ENCODE results near the gene SLC4A9.
A peak's percentile ranks its signal among the peaks of the same experiment; 100 is the strongest.

Gene SLC4A9

DNA sequence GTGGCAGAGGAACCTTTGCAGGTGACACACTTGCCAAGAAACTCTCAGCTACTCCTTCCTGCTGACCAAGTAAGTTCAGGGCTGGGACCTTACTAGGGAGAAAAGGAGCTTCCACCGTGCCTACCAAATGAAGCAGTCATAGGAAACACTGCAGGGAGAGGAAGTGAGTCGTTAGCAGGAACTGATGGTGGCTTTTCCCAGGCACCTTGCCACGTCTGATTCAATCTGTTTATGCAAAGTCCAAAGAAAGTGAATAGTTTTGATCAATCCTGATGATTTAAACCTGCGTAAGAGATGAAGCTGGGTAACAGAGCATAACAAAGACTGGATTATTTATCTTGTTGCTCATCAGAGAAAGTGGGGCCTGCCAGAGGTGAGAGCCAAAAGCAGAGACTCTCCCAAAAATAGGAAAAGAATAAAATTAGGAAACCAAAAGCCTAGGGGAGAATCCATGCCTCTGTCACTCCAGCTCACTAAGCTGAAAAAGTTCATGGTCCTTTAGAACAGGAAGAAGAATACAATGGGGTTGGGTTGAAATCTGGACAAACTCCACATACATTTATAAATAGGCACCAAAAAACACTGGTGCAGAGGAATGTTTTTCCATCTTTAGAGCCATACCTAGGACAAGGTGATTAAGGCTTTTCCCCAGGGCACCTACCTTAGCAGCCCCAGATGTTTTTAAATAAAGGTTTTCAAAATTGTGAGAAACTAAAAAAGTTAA is 47.8 kb upstream of the SLC4A9 start:
- no CpG with 5 or more reads among the region's 4 CpGs for WGBS, 2 donors (ENCODE audit: extremely low coverage in 2 of 2, insufficient read length in 2 of 2, insufficient replicate concordance in 1 of 2)
- DNase-seq (ENCODE audit: low spot score) = no peak
- H3K27ac ChIP-seq (replicated peaks; ENCODE audit: low read length) = no peak overlapping the region

DNA sequence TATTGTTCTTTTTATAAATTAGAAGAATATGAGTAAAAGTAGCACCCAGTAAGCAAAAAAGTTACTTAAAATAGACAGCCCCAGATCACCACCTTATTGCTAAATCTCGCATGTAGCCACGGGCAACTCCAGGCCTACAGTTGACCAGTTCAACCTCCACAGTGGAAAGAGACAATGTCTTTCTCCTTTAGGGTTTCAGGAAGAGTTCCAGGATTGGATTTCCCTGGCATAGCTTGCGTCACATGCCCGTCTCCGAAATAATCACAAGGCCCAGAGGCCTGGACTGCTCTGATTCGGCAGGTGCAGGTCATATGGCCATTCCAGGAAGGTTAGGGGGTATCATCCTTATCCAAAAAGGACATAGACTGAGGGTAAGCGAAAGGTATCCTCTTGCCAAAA is 47.2 kb upstream of the SLC4A9 start:
- Histone ChIP-seq H3K4ac (ENCODE audit: low read length) (no peak overlapping the region), H3K23ac (ENCODE audit: low read depth, low read length, poor library complexity) (no peak overlapping the region), H3K18ac (ENCODE audit: low read length) (no peak overlapping the region), H3K14ac (ENCODE audit: low read length) (no peak overlapping the region), H4K91ac (ENCODE audit: low read depth, low read length, poor library complexity) (no peak overlapping the region), H2BK5ac (ENCODE audit: low read length) (no peak overlapping the region), H3K79me1 (ENCODE audit: low read depth, low read length) (no peaks in the 10 kb centered on the region), H3K9ac (ENCODE audit: low read depth, low read length, poor library complexity) (no peak overlapping the region), H2BK120ac (ENCODE audit: low read depth, low read length) (no peak overlapping the region), H2BK15ac (ENCODE audit: low read length) (no peak overlapping the region), H3K9me3 (replicated peaks in 1 of 2; ENCODE audit: control insufficient read depth in 2 of 2, insufficient read depth in 1 of 2, low read depth in 1 of 2, low read length in 2 of 2) (no peaks in the 10 kb centered on the region), H4K8ac (ENCODE audit: low read depth, low read length) (no peak overlapping the region), H2BK12ac (ENCODE audit: low read length) (no peak overlapping the region), H3K27ac (replicated peaks; ENCODE audit: low read length) (no peak overlapping the region), H3K4me3 (ENCODE audit: low read length in 2 of 2) (no peak overlapping the region), H3K27me3 (ENCODE audit: control insufficient read depth in 3 of 3, insufficient read depth in 3 of 3, low read depth in 1 of 3, low read length in 3 of 3) (no peaks in the 10 kb centered on the region), H3K4me2 (ENCODE audit: insufficient read depth, low read length, poor library complexity, severe bottlenecking) (no peak overlapping the region), H2AK5ac (ENCODE audit: low read depth, low read length) (no peak overlapping the region), H3K36me3 (replicated peaks in 1 of 2; ENCODE audit: control insufficient read depth in 2 of 2, insufficient read depth in 2 of 2, low read length in 2 of 2) (no peaks in the 10 kb centered on the region), H2AFZ (ENCODE audit: low read length) (peak overlapping the region; percentile 70), H3K4me1 (ENCODE audit: control insufficient read depth in 2 of 2, insufficient read depth in 1 of 2, low read depth in 1 of 2, low read length in 2 of 2) (peaks cover 1 to 18% of the 10 kb centered on the region in 2 donors)
- WGBS, 2 donors (ENCODE audit: extremely low coverage in 2 of 2, insufficient read length in 2 of 2, insufficient replicate concordance in 1 of 2) = no CpG with 5 or more reads among the region's 7 CpGs
- DNase-seq (ENCODE audit: low spot score) = no peak

More for the DNA sequence above, 47.8 kb upstream of the SLC4A9 start:
- Histone ChIP-seq H3K4me1 (ENCODE audit: control insufficient read depth in 2 of 2, insufficient read depth in 1 of 2, low read depth in 1 of 2, low read length in 2 of 2) (peaks cover 1 to 18% of the 10 kb centered on the region in 2 donors), H3K23ac (ENCODE audit: low read depth, low read length, poor library complexity) (no peak overlapping the region), H3K18ac (ENCODE audit: low read length) (no peak overlapping the region), H3K4ac (ENCODE audit: low read length) (no peak overlapping the region), H3K9me3 (replicated peaks in 1 of 2; ENCODE audit: control insufficient read depth in 2 of 2, insufficient read depth in 1 of 2, low read depth in 1 of 2, low read length in 2 of 2) (no peaks in the 10 kb centered on the region), H2AFZ (ENCODE audit: low read length) (peak overlapping the region; percentile 70), H3K79me1 (ENCODE audit: low read depth, low read length) (no peaks in the 10 kb centered on the region), H3K9ac (ENCODE audit: low read depth, low read length, poor library complexity) (no peak overlapping the region), H2BK120ac (ENCODE audit: low read depth, low read length) (no peak overlapping the region), H2BK5ac (ENCODE audit: low read length) (no peak overlapping the region), H4K8ac (ENCODE audit: low read depth, low read length) (no peak overlapping the region), H3K4me2 (ENCODE audit: insufficient read depth, low read length, poor library complexity, severe bottlenecking) (no peak overlapping the region), H2AK5ac (ENCODE audit: low read depth, low read length) (no peak overlapping the region), H3K36me3 (replicated peaks in 1 of 2; ENCODE audit: control insufficient read depth in 2 of 2, insufficient read depth in 2 of 2, low read length in 2 of 2) (no peaks in the 10 kb centered on the region), H3K27me3 (ENCODE audit: control insufficient read depth in 3 of 3, insufficient read depth in 3 of 3, low read depth in 1 of 3, low read length in 3 of 3) (no peaks in the 10 kb centered on the region), H3K14ac (ENCODE audit: low read length) (no peak overlapping the region), H4K91ac (ENCODE audit: low read depth, low read length, poor library complexity) (no peak overlapping the region), H2BK12ac (ENCODE audit: low read length) (no peak overlapping the region), H2BK15ac (ENCODE audit: low read length) (no peak overlapping the region), H3K4me3 (ENCODE audit: low read length in 2 of 2) (no peak overlapping the region)

DNA sequence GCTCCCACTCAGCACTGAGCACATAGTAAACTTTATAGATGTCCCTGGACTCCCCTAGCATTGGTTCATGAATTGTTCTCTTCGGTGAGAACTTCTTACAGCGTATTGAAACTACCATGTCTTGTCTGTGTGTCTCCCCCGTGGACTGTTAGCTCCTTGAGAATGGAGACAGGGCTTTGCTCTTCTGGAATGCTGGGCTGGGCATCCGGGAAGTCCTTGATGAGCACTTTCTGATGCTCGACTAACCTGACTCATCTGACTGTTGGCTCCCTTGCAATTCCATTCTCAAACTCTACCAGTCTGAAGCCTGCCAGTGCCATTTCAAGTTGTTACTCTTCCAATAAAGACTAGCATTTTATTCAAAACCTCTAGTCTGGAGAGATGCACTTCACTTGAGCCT is 42.1 kb upstream of the SLC4A9 start:
- Histone ChIP-seq H2AK5ac (ENCODE audit: low read depth, low read length) (no peak overlapping the region), H2AFZ (ENCODE audit: low read length) (no peak overlapping the region)
- WGBS, 2 donors (ENCODE audit: extremely low coverage in 2 of 2, insufficient read length in 2 of 2, insufficient replicate concordance in 1 of 2) = no CpG with 5 or more reads among the region's 5 CpGs

DNA sequence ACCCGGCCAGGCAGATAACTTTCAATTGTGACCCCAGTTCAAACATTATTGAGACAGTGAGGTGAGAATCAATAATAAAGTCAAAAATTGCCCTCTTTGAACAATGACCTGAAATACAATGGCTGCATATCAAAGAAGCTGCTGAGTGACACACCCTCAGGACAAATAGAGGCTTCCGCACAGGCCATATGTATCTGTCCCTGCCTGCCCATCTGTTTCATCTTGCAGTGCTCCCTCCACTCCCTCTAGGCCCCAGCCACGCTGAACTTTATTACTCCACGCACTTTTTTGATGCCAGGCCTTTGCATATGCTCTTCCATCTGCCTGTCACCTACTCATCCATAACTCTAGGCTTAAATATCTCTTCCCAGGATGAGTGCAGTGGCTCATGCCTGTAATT is 41.2 kb upstream of the SLC4A9 start:
- Histone ChIP-seq H3K4me3 (ENCODE audit: low read length in 2 of 2) (no peak overlapping the region), H3K18ac (ENCODE audit: low read length) (no peak overlapping the region), H3K14ac (ENCODE audit: low read length) (no peak overlapping the region), H3K4me1 (ENCODE audit: control insufficient read depth in 2 of 2, insufficient read depth in 1 of 2, low read depth in 1 of 2, low read length in 2 of 2) (peaks cover 8 to 11% of the 10 kb centered on the region in 2 donors), H2BK12ac (ENCODE audit: low read length) (no peak overlapping the region), H3K36me3 (replicated peaks in 1 of 2; ENCODE audit: control insufficient read depth in 2 of 2, insufficient read depth in 2 of 2, low read length in 2 of 2) (no peaks in the 10 kb centered on the region), H3K79me1 (ENCODE audit: low read depth, low read length) (no peaks in the 10 kb centered on the region), H3K9ac (ENCODE audit: low read depth, low read length, poor library complexity) (no peak overlapping the region), H2AFZ (ENCODE audit: low read length) (no peak overlapping the region), H3K4ac (ENCODE audit: low read length) (peak overlapping the region; percentile 69), H3K27ac (replicated peaks; ENCODE audit: low read length) (no peak overlapping the region), H3K4me2 (ENCODE audit: insufficient read depth, low read length, poor library complexity, severe bottlenecking) (no peak overlapping the region), H2BK5ac (ENCODE audit: low read length) (no peak overlapping the region), H2AK5ac (ENCODE audit: low read depth, low read length) (no peak overlapping the region), H2BK15ac (ENCODE audit: low read length) (no peak overlapping the region), H2BK120ac (ENCODE audit: low read depth, low read length) (no peak overlapping the region), H3K9me3 (replicated peaks in 1 of 2; ENCODE audit: control insufficient read depth in 2 of 2, insufficient read depth in 1 of 2, low read depth in 1 of 2, low read length in 2 of 2) (no peaks in the 10 kb centered on the region), H4K8ac (ENCODE audit: low read depth, low read length) (no peak overlapping the region), H3K27me3 (ENCODE audit: control insufficient read depth in 3 of 3, insufficient read depth in 3 of 3, low read depth in 1 of 3, low read length in 3 of 3) (no peaks in the 10 kb centered on the region), H4K91ac (ENCODE audit: low read depth, low read length, poor library complexity) (no peak overlapping the region), H3K23ac (ENCODE audit: low read depth, low read length, poor library complexity) (no peak overlapping the region)
- DNase-seq (ENCODE audit: low spot score) = no peak
- no CpG with 5 or more reads among the region's 4 CpGs for WGBS, 2 donors (ENCODE audit: extremely low coverage in 2 of 2, insufficient read length in 2 of 2, insufficient replicate concordance in 1 of 2)

More for the DNA sequence above, 42.1 kb upstream of the SLC4A9 start:
- Histone ChIP-seq H2BK15ac (ENCODE audit: low read length) (no peak overlapping the region), H3K4me2 (ENCODE audit: insufficient read depth, low read length, poor library complexity, severe bottlenecking) (no peak overlapping the region), H3K4me1 (ENCODE audit: control insufficient read depth in 2 of 2, insufficient read depth in 1 of 2, low read depth in 1 of 2, low read length in 2 of 2) (peaks cover under 1 to 2% of the 10 kb centered on the region in 2 donors), H3K36me3 (replicated peaks in 1 of 2; ENCODE audit: control insufficient read depth in 2 of 2, insufficient read depth in 2 of 2, low read length in 2 of 2) (no peaks in the 10 kb centered on the region), H3K14ac (ENCODE audit: low read length) (no peak overlapping the region), H3K9ac (ENCODE audit: low read depth, low read length, poor library complexity) (no peak overlapping the region), H4K8ac (ENCODE audit: low read depth, low read length) (no peak overlapping the region), H3K18ac (ENCODE audit: low read length) (no peak overlapping the region), H3K27me3 (ENCODE audit: control insufficient read depth in 3 of 3, insufficient read depth in 3 of 3, low read depth in 1 of 3, low read length in 3 of 3) (no peaks in the 10 kb centered on the region), H3K79me1 (ENCODE audit: low read depth, low read length) (no peaks in the 10 kb centered on the region), H2BK12ac (ENCODE audit: low read length) (no peak overlapping the region), H3K27ac (replicated peaks; ENCODE audit: low read length) (no peak overlapping the region), H3K9me3 (replicated peaks in 1 of 2; ENCODE audit: control insufficient read depth in 2 of 2, insufficient read depth in 1 of 2, low read depth in 1 of 2, low read length in 2 of 2) (no peaks in the 10 kb centered on the region), H3K4me3 (ENCODE audit: low read length in 2 of 2) (no peak overlapping the region), H3K23ac (ENCODE audit: low read depth, low read length, poor library complexity) (no peak overlapping the region), H2BK5ac (ENCODE audit: low read length) (no peak overlapping the region), H3K4ac (ENCODE audit: low read length) (no peak overlapping the region), H4K91ac (ENCODE audit: low read depth, low read length, poor library complexity) (no peak overlapping the region), H2BK120ac (ENCODE audit: low read depth, low read length) (no peak overlapping the region)
- no peak for DNase-seq (ENCODE audit: low spot score)

All from neuronal stem cell (in vitro differentiated cells).